ENCODE data around the gene SORCS3. TPM values are rescaled to one million over a fixed set of nuclear protein-coding genes. Genes with fewer than 3 reads are reported as not detected.

The SORCS3 gene
- total and polyA plus RNA-seq, 7 experiments from 2014 or later, result 0.41 to 4.6 (median 0.61) TPM; not detected in 1

DNA sequence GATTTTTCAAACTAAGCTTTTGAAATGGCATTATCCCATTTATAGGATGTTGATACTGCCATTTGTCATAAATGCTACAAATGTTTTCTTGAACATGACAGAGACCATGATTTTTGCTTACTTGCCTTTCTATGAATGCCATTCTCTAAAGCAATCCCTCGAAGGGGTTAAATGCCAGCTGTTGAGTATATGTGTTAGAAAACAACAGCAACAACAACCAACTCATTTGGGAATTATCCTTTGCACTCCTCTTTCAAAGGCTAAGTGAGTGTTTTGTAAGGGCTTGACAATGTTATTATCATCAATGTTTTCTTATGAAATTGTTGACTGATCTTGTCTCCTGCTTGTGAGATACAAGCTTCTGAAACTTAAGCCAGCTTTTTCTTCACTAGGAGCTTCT is 529.4 kb downstream of the SORCS3 start:
- Mint-ChIP-seq H3K4me3 (no peak overlapping the region), H3K36me3 (peaks cover 0 to 38% (median 22%) of the 10 kb centered on the region in 5 donors), H3K4me1 (no peaks in the 10 kb centered on the region), H3K27me3 (no peaks in the 10 kb centered on the region), H3K27ac (no peak overlapping the region), H3K9me3 (peaks cover 0 to 14% (median 4%) of the 10 kb centered on the region in 11 donors)
- no peak overlapping the region for H3K27ac ChIP-seq (ENCODE audit: low read depth, low read length)
- CTCF ChIA-PET, result no interaction called here
- no peak for DNase-seq
- ATAC-seq, result no peak
- no peaks in the 10 kb centered on the region for H3K4me1 ChIP-seq (ENCODE audit: control insufficient read depth in 2 of 2, insufficient read depth in 2 of 2, low read length in 2 of 2)
- H3K27me3 ChIP-seq (ENCODE audit: control insufficient read depth in 2 of 2, insufficient read depth in 2 of 2, low read length in 2 of 2), result no peaks in the 10 kb centered on the region
- H3K36me3 ChIP-seq (ENCODE audit: control insufficient read depth in 2 of 3, insufficient read depth in 3 of 3, low read length in 3 of 3), result no peaks in the 10 kb centered on the region
- H3K4me3 ChIP-seq (ENCODE audit: low read length), result no peak overlapping the region
- intact Hi-C loops (cut with micrococcal nuclease), result no loop called here
- H3K9me3 ChIP-seq (ENCODE audit: control insufficient read depth in 2 of 3, low read length in 3 of 3), result no peaks in the 10 kb centered on the region
- POLR2A ChIA-PET, result no interaction called here

DNA sequence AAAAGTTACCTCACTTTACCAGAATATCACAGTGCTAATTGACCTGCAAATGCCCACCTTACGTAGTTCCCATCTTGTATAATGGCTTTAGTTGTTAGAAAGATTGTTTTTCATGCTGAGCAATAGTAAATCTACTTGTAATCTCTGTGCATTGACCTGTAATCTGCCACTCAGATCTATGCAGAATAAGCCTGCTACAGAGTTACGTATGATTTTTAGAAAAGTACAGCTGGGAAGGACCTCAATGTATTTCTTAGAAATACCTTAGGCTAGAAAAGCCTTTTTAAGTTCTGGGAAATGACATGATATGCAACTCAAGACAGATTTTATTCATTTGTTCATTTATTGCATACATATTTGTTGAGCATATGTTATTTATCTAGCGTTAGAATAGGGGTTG is 530.9 kb downstream of the SORCS3 start:
- H3K36me3 Mint-ChIP-seq, result peaks cover 0 to 36% (median 16%) of the 10 kb centered on the region in 5 donors
- Histone ChIP-seq H3K36me3 (ENCODE audit: control insufficient read depth in 2 of 3, insufficient read depth in 3 of 3, low read length in 3 of 3) (no peaks in the 10 kb centered on the region), H3K27me3 (ENCODE audit: control insufficient read depth in 2 of 2, insufficient read depth in 2 of 2, low read length in 2 of 2) (no peaks in the 10 kb centered on the region), H3K4me1 (ENCODE audit: control insufficient read depth in 2 of 2, insufficient read depth in 2 of 2, low read length in 2 of 2) (no peaks in the 10 kb centered on the region), H3K27ac (ENCODE audit: low read depth, low read length) (no peak overlapping the region), H3K9me3 (ENCODE audit: control insufficient read depth in 2 of 3, low read length in 3 of 3) (no peaks in the 10 kb centered on the region), H3K4me3 (ENCODE audit: low read length) (no peak overlapping the region)
- H3K4me3 Mint-ChIP-seq, result no peak overlapping the region
- CTCF ChIA-PET, result no interaction called here
- DNase-seq (no peak), ATAC-seq (no peak)
- intact Hi-C loops (cut with micrococcal nuclease), result no loop called here
- no peaks in the 10 kb centered on the region for H3K27me3 Mint-ChIP-seq
- no peak overlapping the region for H3K27ac Mint-ChIP-seq
- H3K4me1 Mint-ChIP-seq, result no peaks in the 10 kb centered on the region
- POLR2A ChIA-PET, result interaction anchor here (0.8 kb wide), 1 partner anchor 164 kb away, joined by 5 read pairs; no protein-coding TSS in a partner anchor
- peaks cover 0 to 14% (median 2%) of the 10 kb centered on the region in 11 donors for H3K9me3 Mint-ChIP-seq

DNA sequence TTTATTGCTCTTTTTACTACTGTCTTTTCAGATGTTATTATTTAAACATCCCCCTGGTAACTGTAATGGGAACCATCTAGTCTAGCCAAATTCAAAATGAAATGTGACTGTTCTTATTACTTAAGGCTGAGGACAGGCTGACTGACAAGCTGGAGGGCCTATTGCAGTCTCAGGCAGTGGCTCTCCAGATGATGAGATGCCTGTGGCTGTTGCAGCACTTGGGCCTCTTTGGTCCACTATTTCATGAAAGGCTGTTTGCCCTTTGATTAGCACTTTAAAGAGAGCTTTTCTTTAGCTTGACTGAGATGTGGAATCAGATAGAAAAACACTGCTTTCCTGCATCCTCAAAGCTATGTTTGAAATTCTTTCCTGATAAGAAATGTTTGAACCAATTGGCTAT is 540.5 kb downstream of the SORCS3 start:
- H3K4me3 ChIP-seq (ENCODE audit: low read length), result no peak overlapping the region
- ChIA-PET POLR2A (no interaction called here), CTCF (no interaction called here)
- DNase-seq (no peak), ATAC-seq (no peak)
- intact Hi-C loops (cut with micrococcal nuclease), result no loop called here
- H3K27ac Mint-ChIP-seq, result no peak overlapping the region
- peaks cover 0 to 2% (median 0%) of the 10 kb centered on the region in 5 donors for H3K27me3 Mint-ChIP-seq
- no peaks in the 10 kb centered on the region for H3K9me3 Mint-ChIP-seq
- H3K4me1 Mint-ChIP-seq, result no peaks in the 10 kb centered on the region
- no peaks in the 10 kb centered on the region for H3K4me1 ChIP-seq (ENCODE audit: control insufficient read depth in 2 of 2, insufficient read depth in 2 of 2, low read length in 2 of 2)
- no peaks in the 10 kb centered on the region for H3K36me3 ChIP-seq (ENCODE audit: control insufficient read depth in 2 of 3, insufficient read depth in 3 of 3, low read length in 3 of 3)
- no peak overlapping the region for H3K27ac ChIP-seq (ENCODE audit: low read depth, low read length)
- no peak overlapping the region for H3K4me3 Mint-ChIP-seq
- H3K27me3 ChIP-seq (ENCODE audit: control insufficient read depth in 2 of 2, insufficient read depth in 2 of 2, low read length in 2 of 2), result no peaks in the 10 kb centered on the region
- peaks cover 0 to 40% (median 8%) of the 10 kb centered on the region in 5 donors for H3K36me3 Mint-ChIP-seq
- H3K9me3 ChIP-seq (ENCODE audit: control insufficient read depth in 2 of 3, low read length in 3 of 3), result no peaks in the 10 kb centered on the region

- Mint-ChIP-seq H3K36me3 (peaks cover 0 to 37% (median 4%) of the 10 kb centered on the region in 5 donors), H3K9me3 (no peaks in the 10 kb centered on the region)
These were observed 542.4 kb downstream of the SORCS3 start for GRCh38 chr10:105183536-105183935.

DNA sequence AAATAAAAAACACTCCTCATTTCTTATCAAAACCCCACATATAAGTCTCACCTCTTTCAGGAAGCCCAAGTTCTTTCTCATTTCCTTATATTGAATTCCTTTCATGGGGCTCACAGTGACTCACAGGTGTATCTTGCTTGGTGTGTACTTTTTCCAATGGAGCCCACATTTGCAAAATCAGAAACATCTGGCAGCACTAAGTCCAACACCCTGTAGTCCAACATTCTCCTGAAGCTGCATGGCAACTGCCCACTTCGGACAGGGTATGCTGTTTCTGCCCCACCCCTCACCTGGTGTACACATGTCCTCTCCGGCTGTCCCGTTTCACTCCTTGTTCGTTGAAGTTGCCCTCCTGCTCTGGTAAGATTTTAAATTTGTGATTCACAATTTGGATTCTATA is 544.1 kb downstream of the SORCS3 start:
- ATAC-seq (no peak), DNase-seq (no peak)
- CTCF ChIA-PET, result no interaction called here
- Histone ChIP-seq H3K4me3 (ENCODE audit: low read length) (no peak overlapping the region), H3K9me3 (ENCODE audit: control insufficient read depth in 2 of 3, low read length in 3 of 3) (no peaks in the 10 kb centered on the region), H3K36me3 (ENCODE audit: control insufficient read depth in 2 of 3, insufficient read depth in 3 of 3, low read length in 3 of 3) (no peaks in the 10 kb centered on the region), H3K4me1 (ENCODE audit: control insufficient read depth in 2 of 2, insufficient read depth in 2 of 2, low read length in 2 of 2) (no peaks in the 10 kb centered on the region), H3K27me3 (ENCODE audit: control insufficient read depth in 2 of 2, insufficient read depth in 2 of 2, low read length in 2 of 2) (no peaks in the 10 kb centered on the region), H3K27ac (ENCODE audit: low read depth, low read length) (no peak overlapping the region)
- H3K9me3 Mint-ChIP-seq, result no peaks in the 10 kb centered on the region
- H3K27me3 Mint-ChIP-seq, result peaks cover 0 to 2% (median 0%) of the 10 kb centered on the region in 5 donors
- peaks cover 0 to 27% (median 4%) of the 10 kb centered on the region in 5 donors for H3K36me3 Mint-ChIP-seq
- H3K27ac Mint-ChIP-seq, result no peak overlapping the region
- POLR2A ChIA-PET, result no interaction called here
- intact Hi-C loops (cut with micrococcal nuclease), result no loop called here
- H3K4me1 Mint-ChIP-seq, result no peaks in the 10 kb centered on the region
- H3K4me3 Mint-ChIP-seq, result no peak overlapping the region

More at GRCh38 chr10:105183536-105183935, 542.4 kb downstream of the SORCS3 start:
- intact Hi-C loops (cut with micrococcal nuclease), result no loop called here
- Mint-ChIP-seq H3K27me3 (peaks cover 0 to 2% (median 0%) of the 10 kb centered on the region in 5 donors), H3K4me3 (no peak overlapping the region), H3K27ac (no peak overlapping the region), H3K4me1 (no peaks in the 10 kb centered on the region)
- DNase-seq (no peak), ATAC-seq (no peak)
- Histone ChIP-seq H3K27ac (ENCODE audit: low read depth, low read length) (no peak overlapping the region), H3K4me3 (ENCODE audit: low read length) (no peak overlapping the region), H3K9me3 (ENCODE audit: control insufficient read depth in 2 of 3, low read length in 3 of 3) (no peaks in the 10 kb centered on the region), H3K36me3 (ENCODE audit: control insufficient read depth in 2 of 3, insufficient read depth in 3 of 3, low read length in 3 of 3) (no peaks in the 10 kb centered on the region), H3K4me1 (ENCODE audit: control insufficient read depth in 2 of 2, insufficient read depth in 2 of 2, low read length in 2 of 2) (no peaks in the 10 kb centered on the region), H3K27me3 (ENCODE audit: control insufficient read depth in 2 of 2, insufficient read depth in 2 of 2, low read length in 2 of 2) (no peaks in the 10 kb centered on the region)
- CTCF ChIA-PET, result no interaction called here
- POLR2A ChIA-PET, result no interaction called here

DNA sequence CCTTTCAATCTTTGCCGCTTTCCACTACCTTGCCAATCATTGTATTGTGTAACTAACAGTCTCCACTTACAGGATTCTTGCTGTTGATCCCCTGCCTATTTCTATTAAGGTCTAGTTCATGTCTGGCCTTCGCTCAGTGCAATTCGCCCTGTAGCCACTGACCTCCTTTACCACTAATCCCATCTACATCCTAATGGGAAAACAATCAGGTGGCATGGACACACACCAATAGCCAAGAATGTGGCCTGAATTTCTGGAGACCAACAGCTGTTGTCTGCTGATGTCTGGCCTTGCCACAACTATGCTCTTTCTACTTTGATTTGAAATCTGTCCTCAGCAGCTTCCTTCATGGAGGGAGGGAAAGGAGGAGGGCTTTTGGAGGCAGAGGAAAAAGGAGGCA is 546.2 kb downstream of the SORCS3 start:
- Mint-ChIP-seq H3K27me3 (peaks cover 0 to 2% (median 0%) of the 10 kb centered on the region in 5 donors), H3K4me1 (no peaks in the 10 kb centered on the region), H3K9me3 (peaks cover 0 to 2% (median 0%) of the 10 kb centered on the region in 11 donors), H3K4me3 (no peak overlapping the region), H3K36me3 (peaks cover 0 to 17% (median 7%) of the 10 kb centered on the region in 5 donors), H3K27ac (no peak overlapping the region)
- Histone ChIP-seq H3K9me3 (ENCODE audit: control insufficient read depth in 2 of 3, low read length in 3 of 3) (no peaks in the 10 kb centered on the region), H3K36me3 (ENCODE audit: control insufficient read depth in 2 of 3, insufficient read depth in 3 of 3, low read length in 3 of 3) (no peaks in the 10 kb centered on the region), H3K4me1 (ENCODE audit: control insufficient read depth in 2 of 2, insufficient read depth in 2 of 2, low read length in 2 of 2) (no peaks in the 10 kb centered on the region), H3K27me3 (ENCODE audit: control insufficient read depth in 2 of 2, insufficient read depth in 2 of 2, low read length in 2 of 2) (no peaks in the 10 kb centered on the region), H3K27ac (ENCODE audit: low read depth, low read length) (no peak overlapping the region), H3K4me3 (ENCODE audit: low read length) (no peak overlapping the region)
- intact Hi-C loops (cut with micrococcal nuclease), result no loop called here
- ATAC-seq (no peak), DNase-seq (no peak)
- ChIA-PET CTCF (no interaction called here), POLR2A (no interaction called here)

GRCh38 chr10:105188737-105189462 is 547.8 kb downstream of the SORCS3 start:
- Histone ChIP-seq H3K9me3 (ENCODE audit: control insufficient read depth in 2 of 3, low read length in 3 of 3) (no peaks in the 10 kb centered on the region), H3K4me3 (ENCODE audit: low read length) (no peak overlapping the region), H3K27ac (ENCODE audit: low read depth, low read length) (no peak overlapping the region), H3K4me1 (ENCODE audit: control insufficient read depth in 2 of 2, insufficient read depth in 2 of 2, low read length in 2 of 2) (no peaks in the 10 kb centered on the region), H3K27me3 (ENCODE audit: control insufficient read depth in 2 of 2, insufficient read depth in 2 of 2, low read length in 2 of 2) (no peaks in the 10 kb centered on the region), H3K36me3 (ENCODE audit: control insufficient read depth in 2 of 3, insufficient read depth in 3 of 3, low read length in 3 of 3) (no peaks in the 10 kb centered on the region)
- ATAC-seq (no peak), DNase-seq (no peak)
- Mint-ChIP-seq H3K36me3 (peaks cover 0 to 12% (median 7%) of the 10 kb centered on the region in 5 donors), H3K9me3 (peaks cover 0 to 2% (median 0%) of the 10 kb centered on the region in 11 donors), H3K27me3 (peaks cover 0 to 2% (median 0%) of the 10 kb centered on the region in 5 donors), H3K4me3 (no peak overlapping the region), H3K4me1 (no peaks in the 10 kb centered on the region), H3K27ac (no peak overlapping the region)
- intact Hi-C loops (cut with micrococcal nuclease), result no loop called here
- POLR2A ChIA-PET, result no interaction called here
- CTCF ChIA-PET, result interaction anchor here (0.6 kb wide), 1 partner anchor 370 kb away, joined by 3 read pairs; no protein-coding TSS in a partner anchor
